Measurements from ENCODE around the gene LKAAEAR1. TPM values are rescaled to one million over a fixed set of nuclear protein-coding genes. Genes with fewer than 3 reads are reported as not detected.

LKAAEAR1 gene
- polyA plus RNA-seq, 1 donor (not counting 4 experiments of a cell fraction or from before 2014, with no cell fraction given), result not detected

GRCh38 chr20:64065974-64066343, 18.2 kb downstream of the LKAAEAR1 start:
- Histone ChIP-seq H3K4me1 (ENCODE audit: control insufficient read depth, extremely low read depth, insufficient read depth, low read length) (peaks cover 42% of the 10 kb centered on the region), H3K9me1 (ENCODE audit: control insufficient read depth, extremely low read depth, insufficient read depth, low read length) (no peaks in the 10 kb centered on the region), H3K79me2 (ENCODE audit: control insufficient read depth, insufficient read depth, low read length) (no peaks in the 10 kb centered on the region), H3K9ac (ENCODE audit: control insufficient read depth, extremely low read depth, insufficient read depth, low read length) (no peak overlapping the region), H3K27ac (ENCODE audit: control insufficient read depth, insufficient read depth, low read length) (no peak overlapping the region), H3K9me3 (ENCODE audit: control insufficient read depth, low read depth, low read length) (no peaks in the 10 kb centered on the region), H2AFZ (ENCODE audit: control insufficient read depth, low read length) (no peak overlapping the region), H3K4me3 (ENCODE audit: control insufficient read depth in 2 of 3, extremely low read depth in 1 of 3, insufficient read depth in 2 of 3, low read depth in 1 of 3, low read length in 3 of 3) (no peak overlapping the region), H4K20me1 (ENCODE audit: control insufficient read depth, extremely low read depth, insufficient read depth, low read length) (no peaks in the 10 kb centered on the region), H3K4me2 (ENCODE audit: control insufficient read depth, extremely low read depth, insufficient read depth, low read depth, low read length) (peak overlapping the region; percentile 32), H3K36me3 (ENCODE audit: control insufficient read depth in 2 of 2, extremely low read depth in 1 of 2, insufficient read depth in 2 of 2, low read length in 2 of 2) (no peaks in the 10 kb centered on the region), H3K27me3 (ENCODE audit: control insufficient read depth, extremely low read depth, insufficient read depth, low read length) (no peaks in the 10 kb centered on the region)
- TF ChIP-seq CTCF (optimal IDR thresholded peaks at IDR 0.05 in 1 of 3, IDR thresholded peaks at IDR 0.05 in 1 of 3, conservative IDR thresholded peaks at IDR 0.05 in 1 of 3; ENCODE audit: extremely low read depth in 1 of 3, insufficient read depth in 2 of 3, low read length in 3 of 3) (no peak), EZH2 (IDR thresholded peaks at IDR 0.05; ENCODE audit: low read length) (no peak)
- dilution Hi-C loops (cut with MboI; ENCODE audit: extremely low pct_ligation_motif_present, low sequenced_read_pairs), result no loop called here
- DNase-seq (ENCODE audit: low read depth, low spot score) (no peak), FAIRE-seq (no peak)

GRCh38 chr20:64065062-64065973, 18.9 kb downstream of the LKAAEAR1 start:
- FAIRE-seq (no peak), DNase-seq (ENCODE audit: low read depth, low spot score) (no peak)
- Histone ChIP-seq H3K4me2 (ENCODE audit: control insufficient read depth, extremely low read depth, insufficient read depth, low read depth, low read length) (peak overlapping the region; percentile 32), H3K79me2 (ENCODE audit: control insufficient read depth, insufficient read depth, low read length) (no peaks in the 10 kb centered on the region), H3K9ac (ENCODE audit: control insufficient read depth, extremely low read depth, insufficient read depth, low read length) (no peak overlapping the region), H4K20me1 (ENCODE audit: control insufficient read depth, extremely low read depth, insufficient read depth, low read length) (no peaks in the 10 kb centered on the region), H2AFZ (ENCODE audit: control insufficient read depth, low read length) (no peak overlapping the region), H3K4me1 (ENCODE audit: control insufficient read depth, extremely low read depth, insufficient read depth, low read length) (peaks cover 42% of the 10 kb centered on the region), H3K27ac (ENCODE audit: control insufficient read depth, insufficient read depth, low read length) (no peak overlapping the region), H3K9me1 (ENCODE audit: control insufficient read depth, extremely low read depth, insufficient read depth, low read length) (no peaks in the 10 kb centered on the region), H3K4me3 (ENCODE audit: control insufficient read depth in 2 of 3, extremely low read depth in 1 of 3, insufficient read depth in 2 of 3, low read depth in 1 of 3, low read length in 3 of 3) (no peak overlapping the region), H3K36me3 (ENCODE audit: control insufficient read depth in 2 of 2, extremely low read depth in 1 of 2, insufficient read depth in 2 of 2, low read length in 2 of 2) (no peaks in the 10 kb centered on the region), H3K27me3 (ENCODE audit: control insufficient read depth, extremely low read depth, insufficient read depth, low read length) (no peaks in the 10 kb centered on the region), H3K9me3 (ENCODE audit: control insufficient read depth, low read depth, low read length) (no peaks in the 10 kb centered on the region)
- no peak for TF ChIP-seq CTCF (optimal IDR thresholded peaks at IDR 0.05 in 1 of 3, IDR thresholded peaks at IDR 0.05 in 1 of 3, conservative IDR thresholded peaks at IDR 0.05 in 1 of 3; ENCODE audit: extremely low read depth in 1 of 3, insufficient read depth in 2 of 3, low read length in 3 of 3)
- no peak for TF ChIP-seq EZH2 (IDR thresholded peaks at IDR 0.05; ENCODE audit: low read length)
- dilution Hi-C loops (cut with MboI; ENCODE audit: extremely low pct_ligation_motif_present, low sequenced_read_pairs), result no loop called here
